RWPE2 (cell line): Measurements from ENCODE around the gene EEFSEC.

Source experiments
- ATAC-seq: fragments of 200-7000 bp; cut with Tn5 transposase; 3 replicates; pipeline ENCODE4 v1.9.1; 2021; ENCODE audit warnings: low read depth
- DNase-seq: peaks from one replicate; pipeline ENCODE4 v3.0.0-alpha.2; 2020; ENCODE audit warnings: low spot score
- H3K27ac ChIP-seq: fragments of 450-650 bp; 2 replicates; pipeline ENCODE4 v1.5.1; 2017; ENCODE audit warnings: mild to moderate bottlenecking; ENCODE audit not compliant: poor library complexity, severe bottlenecking
- H3K27me3 ChIP-seq: fragments of 250-450 bp; sonication (Bioruptor Pico); 2 replicates; pipeline ENCODE4 v1.5.1; 2021; ENCODE audit warnings: mild to moderate bottlenecking, moderate library complexity; ENCODE audit not compliant: insufficient read depth, poor library complexity, severe bottlenecking
- H3K36me3 ChIP-seq: fragments of 250-450 bp; sonication (Bioruptor Pico); 2 replicates; pipeline ENCODE4 v1.5.1; 2020; ENCODE audit warnings: low read depth, mild to moderate bottlenecking, moderate library complexity
- H3K4me1 ChIP-seq: fragments of 250-450 bp; sonication (Bioruptor Pico); 2 replicates; pipeline ENCODE4 v1.5.1; 2021; ENCODE audit warnings: mild to moderate bottlenecking, moderate library complexity; ENCODE audit not compliant: insufficient read depth, poor library complexity, severe bottlenecking
- H3K4me3 ChIP-seq: fragments of 250-450 bp; sonication (Bioruptor Pico); 2 replicates; pipeline ENCODE4 v1.5.1; 2021; ENCODE audit warnings: mild to moderate bottlenecking, moderate library complexity; ENCODE audit not compliant: severe bottlenecking
- H3K9me3 ChIP-seq: fragments of 250-450 bp; sonication (Bioruptor Pico); 2 replicates; pipeline ENCODE4 v1.5.1; 2021; ENCODE audit warnings: mild to moderate bottlenecking, moderate library complexity; ENCODE audit not compliant: severe bottlenecking
- CTCF ChIP-seq: fragments of 450-650 bp; IDR thresholded peaks from one replicate; pipeline ENCODE4 v1.5.1; 2017; ENCODE audit warnings: mild to moderate bottlenecking, moderate library complexity; ENCODE audit not compliant: poor library complexity, severe bottlenecking

The EEFSEC gene

GRCh38 chr3:128432301-128432970, 279.2 kb downstream of the EEFSEC start:
- no peaks in the 10 kb centered on the region for H3K9me3 ChIP-seq
- DNase-seq (no peak), ATAC-seq (peak; percentile 17; the same call in 1 of the 3 replicates)
- no peak overlapping the region for H3K27ac ChIP-seq
- peak overlapping the region; percentile 13 for H3K4me3 ChIP-seq
- peaks cover 12% of the 10 kb centered on the region for H3K27me3 ChIP-seq
- H3K36me3 ChIP-seq, result no peaks in the 10 kb centered on the region
- no peak for TF ChIP-seq CTCF
- H3K4me1 ChIP-seq, result peaks cover 9% of the 10 kb centered on the region

- Histone ChIP-seq H3K4me3 (peak overlapping the region; percentile 13), H3K27me3 (peaks cover 12% of the 10 kb centered on the region), H3K36me3 (no peaks in the 10 kb centered on the region), H3K9me3 (no peaks in the 10 kb centered on the region), H3K27ac (no peak overlapping the region), H3K4me1 (peaks cover 9% of the 10 kb centered on the region)
- ATAC-seq (peak; percentile 10; the same call in 1 of the 3 replicates), DNase-seq (no peak)
- TF ChIP-seq CTCF, result no peak
Observed at GRCh38 chr3:128432971-128433836, 279.9 kb downstream of the EEFSEC start.

- H3K9me3 ChIP-seq, result no peaks in the 10 kb centered on the region
- no peak overlapping the region for H3K4me3 ChIP-seq
- no peak overlapping the region for H3K27ac ChIP-seq
- no peaks in the 10 kb centered on the region for H3K36me3 ChIP-seq
- no peak for DNase-seq
- peaks cover 12% of the 10 kb centered on the region for H3K27me3 ChIP-seq
- H3K4me1 ChIP-seq, result peaks cover 9% of the 10 kb centered on the region
- peak; percentile 63 for ATAC-seq
- no peak for TF ChIP-seq CTCF
Observed at GRCh38 chr3:128433837-128434165, 280.5 kb downstream of the EEFSEC start.

- Histone ChIP-seq H3K4me3 (no peak overlapping the region), H3K36me3 (no peaks in the 10 kb centered on the region), H3K27me3 (peaks cover 12% of the 10 kb centered on the region), H3K27ac (no peak overlapping the region), H3K9me3 (no peaks in the 10 kb centered on the region), H3K4me1 (peaks cover 9% of the 10 kb centered on the region)
- ATAC-seq (no peak), DNase-seq (no peak)
- no peak for TF ChIP-seq CTCF
Observed at GRCh38 chr3:128434524-128434923, 281.2 kb downstream of the EEFSEC start.
